Measurements from ENCODE around the gene CELA2A.
"Not testable (repeated sequence)": the region's sequence is repeated elsewhere in the genome, so short reads cannot be mapped to it uniquely, and the experiment has no call there.

The CELA2A gene

GRCh38 chr1:15425521-15425920 lies 31.0 kb upstream of the CELA2A start:
- DNase-seq: no peak

- DNase-seq: no peak
These were observed 30.6 kb upstream of the CELA2A start for GRCh38 chr1:15425958-15426357.

- DNase-seq: no peak
These were observed 29.8 kb upstream of the CELA2A start for GRCh38 chr1:15426492-15427279.

- no peak for DNase-seq
These were observed 29.3 kb upstream of the CELA2A start for GRCh38 chr1:15427280-15427666.

GRCh38 chr1:15428252-15428651 lies 28.3 kb upstream of the CELA2A start:
- not testable (repeated sequence) for DNase-seq

GRCh38 chr1:15428815-15429435 lies 27.6 kb upstream of the CELA2A start:
- no peak for DNase-seq

GRCh38 chr1:15429701-15430149 lies 26.8 kb upstream of the CELA2A start:
- no peak for DNase-seq

GRCh38 chr1:15430787-15431570 lies 25.6 kb upstream of the CELA2A start:
- peak; percentile 81 for DNase-seq

GRCh38 chr1:15431571-15431948 lies 25.0 kb upstream of the CELA2A start:
- DNase-seq: no peak

GRCh38 chr1:15432324-15432723 lies 24.2 kb upstream of the CELA2A start:
- DNase-seq: no peak

GRCh38 chr1:15433471-15433870 lies 23.1 kb upstream of the CELA2A start:
- DNase-seq: no peak

GRCh38 chr1:15434739-15435138 lies 21.8 kb upstream of the CELA2A start:
- DNase-seq: not testable (repeated sequence)

GRCh38 chr1:15435239-15436077 lies 21.1 kb upstream of the CELA2A start:
- DNase-seq: no peak

GRCh38 chr1:15436881-15437442 lies 19.6 kb upstream of the CELA2A start:
- DNase-seq: no peak

- no peak for DNase-seq
These were observed 17.2 kb upstream of the CELA2A start for GRCh38 chr1:15439325-15439724.

- DNase-seq: no peak
These were observed 16.2 kb upstream of the CELA2A start for GRCh38 chr1:15440357-15440756.

- DNase-seq: no peak
These were observed 15.3 kb upstream of the CELA2A start for GRCh38 chr1:15441247-15441646.

- DNase-seq: no peak
These were observed 14.4 kb upstream of the CELA2A start for GRCh38 chr1:15442119-15442518.

GRCh38 chr1:15442759-15443158 lies 13.8 kb upstream of the CELA2A start:
- DNase-seq: no peak

- no peak for DNase-seq
These were observed 13.3 kb upstream of the CELA2A start for GRCh38 chr1:15443281-15443680.

- no peak for DNase-seq
These were observed 11.8 kb upstream of the CELA2A start for GRCh38 chr1:15444468-15445389.
